HUES6 (cell line): ENCODE results near the gene LURAP1L.

Experiments
- H3K27ac ChIP-seq: 2 replicates; pipeline ENCODE4 v1.7.0; 2013; ENCODE audit warnings: low read depth, mild to moderate bottlenecking, low read length, inconsistent platforms
- H3K27me3 ChIP-seq: 2 replicates; pipeline ENCODE4 v1.6.1; 2013; ENCODE audit warnings: low read length; ENCODE audit not compliant: control insufficient read depth, insufficient read depth
- H3K36me3 ChIP-seq: 2 replicates; pipeline ENCODE4 v1.6.1; 2013; ENCODE audit warnings: low read length; ENCODE audit not compliant: control insufficient read depth, insufficient read depth
- H3K4me1 ChIP-seq: 2 replicates; pipeline ENCODE4 v1.6.1; 2013; ENCODE audit warnings: low read length; ENCODE audit not compliant: control insufficient read depth, insufficient read depth
- H3K4me3 ChIP-seq: 2 replicates; pipeline ENCODE4 v1.5.1; 2013; ENCODE audit warnings: low read depth, low read length
- H3K9ac ChIP-seq: one replicate; pipeline ENCODE4 v1.6.1; 2013; ENCODE audit warnings: mild to moderate bottlenecking, low read length
- H3K9me3 ChIP-seq: 2 replicates; pipeline ENCODE4 v1.6.1; 2013; ENCODE audit warnings: low read depth, low read length; ENCODE audit not compliant: control insufficient read depth, insufficient read depth

The LURAP1L gene

DNA sequence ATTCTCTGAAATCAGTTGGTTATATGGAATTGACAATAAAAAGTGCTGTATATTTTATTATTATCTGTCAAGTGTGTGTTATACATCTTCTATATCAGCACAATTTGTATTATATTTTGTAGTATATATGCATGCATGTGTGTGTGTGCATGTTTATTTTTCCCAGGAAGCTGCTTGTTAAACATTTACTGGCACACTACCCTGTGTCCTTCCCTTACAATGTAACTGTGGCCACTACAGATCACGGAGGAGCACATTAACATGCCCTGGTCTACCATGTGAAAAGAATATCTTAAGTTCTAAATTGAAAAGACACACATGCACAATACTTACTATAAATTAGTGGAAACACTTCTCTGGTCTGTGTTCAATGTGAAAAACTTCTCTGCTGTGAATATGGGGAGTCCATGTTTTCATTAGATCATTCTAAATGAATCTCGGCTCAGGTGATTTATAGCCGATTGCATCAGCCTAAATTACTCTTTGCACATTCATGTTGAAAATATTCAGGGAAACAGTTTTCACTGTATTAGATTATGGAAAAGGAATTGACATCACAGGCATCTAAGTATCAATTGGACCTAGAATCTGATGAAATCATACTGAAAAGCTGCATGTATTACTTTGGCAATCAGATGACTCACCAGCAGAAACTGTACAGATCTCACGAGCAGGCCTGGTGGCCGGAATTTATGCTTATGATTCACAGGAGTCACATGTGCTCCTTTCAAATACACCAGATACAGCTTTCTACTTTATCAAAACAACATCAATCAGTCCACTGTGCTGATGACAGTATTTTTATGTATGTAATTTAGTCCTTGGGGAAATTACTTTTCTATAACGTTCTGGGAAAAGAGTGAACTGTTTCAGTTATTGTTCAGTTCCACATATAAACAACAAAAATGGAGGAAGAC, 39.4 kb downstream of the LURAP1L start:
- Histone ChIP-seq H3K4me3 (no peak overlapping the region), H3K9me3 (no peaks in the 10 kb centered on the region), H3K4me1 (no peaks in the 10 kb centered on the region; the same call in 1 of the 2 replicates), H3K36me3 (no peaks in the 10 kb centered on the region), H3K9ac (no peak overlapping the region), H3K27ac (no peak overlapping the region), H3K27me3 (no peaks in the 10 kb centered on the region)

DNA sequence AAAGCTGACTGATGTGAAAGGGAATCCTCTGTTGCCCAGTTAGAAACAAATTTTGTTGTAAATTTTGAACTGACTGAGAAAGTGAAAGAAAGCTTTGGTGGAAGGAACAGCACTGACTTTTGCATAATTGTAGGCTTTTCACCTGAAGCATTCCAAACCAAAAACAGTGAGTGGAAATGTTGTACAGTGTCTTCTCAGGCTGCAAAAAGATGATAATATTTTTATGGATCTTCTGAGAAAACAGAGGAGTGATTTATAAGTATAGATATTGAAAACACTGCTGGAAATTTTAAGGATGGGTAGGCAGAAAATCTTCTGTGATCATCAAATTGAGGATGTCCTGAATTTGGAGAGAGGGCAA, 40.0 kb downstream of the LURAP1L start:
- no peak overlapping the region for H3K4me3 ChIP-seq
- no peaks in the 10 kb centered on the region for H3K27me3 ChIP-seq
- no peaks in the 10 kb centered on the region for H3K36me3 ChIP-seq
- H3K27ac ChIP-seq: no peak overlapping the region
- H3K9ac ChIP-seq: no peak overlapping the region
- H3K9me3 ChIP-seq: no peaks in the 10 kb centered on the region
- no peaks in the 10 kb centered on the region; the same call in 1 of the 2 replicates for H3K4me1 ChIP-seq

DNA sequence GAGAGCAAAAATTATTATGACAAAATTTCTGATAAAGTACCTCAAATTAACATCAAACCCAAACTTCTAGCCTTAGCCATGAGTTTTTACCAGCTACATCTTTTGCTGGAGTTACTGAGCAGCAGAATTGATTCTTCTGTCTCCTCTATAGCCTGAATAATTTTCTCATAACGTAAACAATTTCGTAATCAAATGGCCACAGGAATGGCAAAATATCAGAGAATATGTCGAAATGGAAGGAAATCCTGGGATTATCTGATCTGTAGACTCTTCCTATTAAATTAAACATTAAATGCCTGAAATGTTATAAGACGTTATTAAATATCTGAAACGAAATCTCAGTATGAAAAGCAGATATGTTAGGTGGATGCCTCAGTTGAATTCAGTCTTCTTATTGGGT, 41.1 kb downstream of the LURAP1L start:
- Histone ChIP-seq H3K9me3 (no peaks in the 10 kb centered on the region), H3K27ac (no peak overlapping the region), H3K4me3 (no peak overlapping the region), H3K4me1 (no peaks in the 10 kb centered on the region; the same call in 1 of the 2 replicates), H3K9ac (no peak overlapping the region), H3K36me3 (no peaks in the 10 kb centered on the region), H3K27me3 (no peaks in the 10 kb centered on the region)

DNA sequence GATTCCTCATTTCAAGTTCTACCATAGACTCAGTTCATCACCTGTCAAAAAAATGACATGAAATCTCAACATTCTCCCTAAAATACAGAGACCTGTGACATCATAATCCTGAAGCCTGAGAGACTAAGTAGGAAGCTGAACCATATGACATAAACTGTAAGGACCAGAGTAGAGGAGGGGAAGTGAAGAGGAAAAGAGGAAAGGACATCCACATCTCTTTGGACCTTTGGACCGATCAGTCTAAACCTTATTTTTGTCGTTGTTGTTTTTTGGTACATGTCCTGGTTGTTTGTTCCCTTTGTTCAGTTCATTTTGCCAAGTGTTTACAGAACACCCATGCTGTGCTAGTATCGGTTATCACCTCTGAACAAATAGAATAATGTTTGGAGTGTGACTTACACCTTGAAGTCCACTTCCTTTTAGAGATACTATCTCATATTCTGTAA, 41.9 kb downstream of the LURAP1L start:
- no peaks in the 10 kb centered on the region for H3K27me3 ChIP-seq
- no peak overlapping the region for H3K9ac ChIP-seq
- no peaks in the 10 kb centered on the region for H3K36me3 ChIP-seq
- H3K4me1 ChIP-seq: no peaks in the 10 kb centered on the region; the same call in 1 of the 2 replicates
- H3K4me3 ChIP-seq: no peak overlapping the region
- no peaks in the 10 kb centered on the region for H3K9me3 ChIP-seq
- H3K27ac ChIP-seq: no peak overlapping the region

DNA sequence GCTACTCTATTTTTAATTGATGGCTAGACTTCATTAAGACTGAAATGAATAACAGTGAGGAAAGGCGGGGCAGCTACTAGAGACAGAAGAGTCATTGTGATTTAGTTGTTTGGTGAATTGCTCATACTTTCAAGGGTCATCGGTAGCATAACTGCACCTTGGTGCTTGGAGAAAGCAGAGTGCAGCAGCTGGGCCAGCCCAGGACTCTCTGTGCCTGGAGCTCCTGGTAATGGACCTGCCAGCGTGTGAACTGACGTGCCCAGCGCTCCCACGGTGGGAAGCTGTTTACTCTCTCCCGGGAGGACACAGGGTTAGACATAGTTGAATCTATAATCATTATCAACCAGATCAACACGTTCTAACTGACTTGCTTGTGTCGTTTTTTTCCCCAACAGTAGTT, 42.9 kb downstream of the LURAP1L start:
- H3K9ac ChIP-seq: no peak overlapping the region
- H3K36me3 ChIP-seq: no peaks in the 10 kb centered on the region
- no peak overlapping the region for H3K4me3 ChIP-seq
- no peaks in the 10 kb centered on the region for H3K27me3 ChIP-seq
- no peak overlapping the region for H3K27ac ChIP-seq
- no peaks in the 10 kb centered on the region for H3K9me3 ChIP-seq
- no peaks in the 10 kb centered on the region; the same call in 1 of the 2 replicates for H3K4me1 ChIP-seq

DNA sequence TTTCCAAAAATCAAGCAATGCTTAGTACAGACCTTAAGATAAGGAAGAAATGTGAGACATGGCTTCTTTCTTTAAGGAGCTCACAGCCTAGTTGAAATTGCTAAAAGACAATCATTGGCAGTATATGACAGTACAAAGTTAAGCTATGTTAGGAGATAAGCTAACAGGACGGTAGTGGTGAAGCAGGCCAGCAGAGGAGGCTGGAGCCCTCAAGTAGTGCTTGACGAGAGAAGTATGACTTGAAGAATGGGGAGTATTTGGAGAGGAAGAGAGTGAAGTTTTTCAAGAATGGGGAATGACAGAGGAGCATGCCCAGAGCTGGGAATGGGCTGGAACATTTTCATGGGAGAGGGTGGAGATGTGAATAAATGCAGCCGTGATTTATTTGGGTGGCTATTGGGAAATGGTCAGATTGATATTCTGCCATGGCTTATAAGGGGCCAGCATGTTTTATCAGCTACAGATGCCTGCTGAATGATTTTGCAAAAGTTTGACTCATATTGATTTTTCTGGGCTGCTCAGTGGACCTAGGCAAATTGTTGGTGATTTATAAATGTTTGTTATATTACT, 43.7 kb downstream of the LURAP1L start:
- no peaks in the 10 kb centered on the region; the same call in 1 of the 2 replicates for H3K4me1 ChIP-seq
- no peaks in the 10 kb centered on the region for H3K36me3 ChIP-seq
- no peaks in the 10 kb centered on the region for H3K27me3 ChIP-seq
- H3K9me3 ChIP-seq: no peaks in the 10 kb centered on the region
- no peak overlapping the region for H3K9ac ChIP-seq
- no peak overlapping the region for H3K4me3 ChIP-seq
- H3K27ac ChIP-seq: no peak overlapping the region

DNA sequence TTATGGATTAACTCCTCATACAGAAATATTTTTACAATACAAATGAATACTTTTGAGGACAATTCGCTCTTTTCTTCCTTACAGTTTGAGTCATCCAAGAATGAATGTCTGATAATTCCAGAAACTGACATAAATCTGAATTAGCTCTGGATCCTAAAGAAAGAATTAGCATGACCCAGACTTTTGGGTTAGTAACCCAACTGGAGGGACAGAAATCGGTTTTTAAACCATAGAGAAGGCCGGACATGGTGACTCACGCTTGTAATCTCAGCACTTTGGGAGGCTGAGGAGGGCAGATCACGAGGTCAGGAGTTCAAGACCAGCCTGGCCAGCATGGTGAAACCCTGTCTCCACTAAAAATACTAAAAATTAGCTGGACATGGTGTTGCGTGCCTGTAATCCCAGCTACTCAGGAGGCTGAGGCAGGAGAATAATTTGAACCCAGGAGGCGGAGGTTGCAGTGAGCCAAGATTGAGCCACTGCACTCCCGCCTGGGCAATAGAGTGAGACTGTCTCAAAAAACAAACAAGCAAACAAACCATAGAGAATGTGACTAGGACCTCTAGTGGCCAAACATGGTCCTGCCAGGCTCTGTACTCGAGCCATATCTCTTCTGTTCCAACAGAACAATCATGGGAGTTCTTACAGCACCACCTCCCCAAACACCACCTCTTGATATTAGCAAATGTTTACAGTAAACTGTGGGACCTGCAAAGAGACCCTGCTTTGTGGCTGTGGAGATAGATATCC, 44.8 kb downstream of the LURAP1L start:
- H3K9me3 ChIP-seq: no peaks in the 10 kb centered on the region
- H3K4me1 ChIP-seq: no peaks in the 10 kb centered on the region; the same call in 1 of the 2 replicates
- no peak overlapping the region for H3K4me3 ChIP-seq
- no peaks in the 10 kb centered on the region for H3K36me3 ChIP-seq
- H3K27ac ChIP-seq: no peak overlapping the region
- no peak overlapping the region for H3K9ac ChIP-seq
- H3K27me3 ChIP-seq: no peaks in the 10 kb centered on the region

DNA sequence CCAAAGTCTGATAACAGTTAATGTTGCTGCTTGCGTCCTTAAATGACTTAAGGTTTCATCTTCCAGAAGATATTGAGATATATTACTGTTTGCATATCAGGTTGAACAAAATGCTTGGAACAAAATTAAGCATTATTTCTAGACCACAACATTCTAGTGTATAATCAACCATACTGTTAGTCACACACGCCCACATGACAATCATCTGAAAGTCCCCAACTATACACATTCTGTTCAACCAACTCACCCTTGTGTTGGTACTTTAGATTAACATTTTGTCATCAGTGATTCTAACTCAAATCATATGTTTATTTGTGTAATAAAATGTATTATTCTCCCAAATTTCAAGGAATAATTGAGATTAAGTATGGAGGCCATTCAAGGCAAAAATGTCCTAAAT, 47.3 kb downstream of the LURAP1L start:
- no peak overlapping the region for H3K4me3 ChIP-seq
- no peaks in the 10 kb centered on the region for H3K36me3 ChIP-seq
- no peaks in the 10 kb centered on the region for H3K4me1 ChIP-seq
- no peaks in the 10 kb centered on the region for H3K9me3 ChIP-seq
- no peak overlapping the region for H3K9ac ChIP-seq
- H3K27me3 ChIP-seq: no peaks in the 10 kb centered on the region
- no peak overlapping the region for H3K27ac ChIP-seq

DNA sequence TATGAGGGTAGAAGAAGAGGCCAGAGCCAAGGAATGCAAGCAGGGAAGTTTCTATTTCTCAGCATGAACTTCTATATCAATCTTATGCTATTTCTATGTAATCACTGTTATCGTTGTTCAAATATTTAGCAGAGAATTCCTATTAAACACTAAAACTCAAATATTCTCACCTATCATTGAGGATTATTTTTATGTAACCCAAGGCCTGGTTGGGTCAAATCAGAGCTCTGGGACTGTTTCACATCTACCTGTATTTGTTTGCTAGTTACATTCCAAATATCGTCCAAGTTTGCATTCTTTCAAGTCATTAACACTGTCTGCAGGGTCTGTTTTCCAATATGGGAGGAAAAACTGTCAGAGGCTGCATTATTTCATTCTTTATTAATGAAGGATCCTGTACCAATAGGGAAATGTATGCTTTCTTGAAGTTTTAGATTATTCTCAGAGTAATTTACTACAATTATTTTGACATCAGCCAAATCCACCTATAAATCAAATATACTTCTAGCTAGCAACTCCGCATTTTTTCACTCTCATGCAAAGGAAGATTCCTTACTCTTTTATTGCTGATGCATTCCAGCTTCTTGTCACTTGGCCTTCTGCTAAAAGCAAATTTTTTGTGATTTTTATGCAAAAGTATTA, 52.2 kb downstream of the LURAP1L start:
- Histone ChIP-seq H3K9ac (no peak overlapping the region), H3K9me3 (no peaks in the 10 kb centered on the region), H3K4me1 (no peaks in the 10 kb centered on the region), H3K4me3 (no peak overlapping the region), H3K27ac (no peak overlapping the region), H3K36me3 (no peaks in the 10 kb centered on the region), H3K27me3 (no peaks in the 10 kb centered on the region)

DNA sequence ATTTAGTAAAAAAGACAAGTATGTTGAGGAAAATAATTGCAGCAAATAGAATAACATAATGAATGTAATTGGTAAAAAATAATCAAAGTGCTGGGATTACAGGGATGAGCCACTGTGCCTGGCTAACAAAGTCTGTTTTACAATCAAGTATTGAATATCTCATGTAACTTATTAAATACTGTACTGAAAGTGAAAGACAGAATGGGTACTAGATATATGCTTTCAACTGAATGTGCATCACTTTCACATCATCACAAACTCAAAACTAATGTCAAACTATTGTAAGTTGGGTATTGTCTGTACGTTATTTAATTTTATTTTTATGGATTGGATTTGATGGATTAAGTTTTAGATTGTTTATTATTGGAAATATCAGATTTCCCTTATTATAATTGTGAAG, 58.9 kb downstream of the LURAP1L start:
- Histone ChIP-seq H3K9me3 (no peaks in the 10 kb centered on the region), H3K9ac (no peak overlapping the region), H3K4me3 (no peak overlapping the region), H3K36me3 (no peaks in the 10 kb centered on the region), H3K27ac (no peak overlapping the region), H3K4me1 (no peaks in the 10 kb centered on the region), H3K27me3 (no peaks in the 10 kb centered on the region)
